GM19240 (cell line): ENCODE data around the gene KIAA1614.
"Not testable (repeated sequence)": the region's sequence is repeated elsewhere in the genome, so short reads cannot be mapped to it uniquely, and the experiment has no call there.

Experiments
- DNase-seq: peaks from one replicate; pipeline ENCODE4 v3.0.0; 2011; ENCODE audit warnings: low spot score; ENCODE audit not compliant: insufficient read length

KIAA1614 gene

GRCh38 chr1:180959620-180960019 is 46.9 kb downstream of the KIAA1614 start:
- not testable (repeated sequence) for DNase-seq

GRCh38 chr1:180961622-180962021 is 48.9 kb downstream of the KIAA1614 start:
- no peak for DNase-seq

GRCh38 chr1:180962178-180962577 is 49.5 kb downstream of the KIAA1614 start:
- no peak for DNase-seq

DNA sequence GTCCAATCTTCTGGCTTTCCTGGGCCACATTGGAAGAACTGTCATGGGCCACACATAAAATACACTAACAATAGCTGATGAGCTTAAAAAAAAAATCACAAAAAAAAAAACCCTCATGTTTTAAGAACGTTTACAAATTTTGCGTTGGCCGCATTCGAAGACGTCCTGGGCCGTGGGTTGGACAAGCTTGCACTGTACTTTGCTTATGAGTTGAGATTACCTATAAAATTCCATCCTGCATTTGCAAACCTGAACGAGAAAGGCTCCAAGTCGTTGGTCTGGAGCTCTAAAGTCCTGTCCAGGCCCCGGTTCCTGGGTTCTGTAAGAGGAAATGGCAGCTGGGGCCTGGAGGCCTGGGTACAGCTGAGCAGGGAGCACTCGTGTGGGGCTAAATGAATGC is 51.4 kb downstream of the KIAA1614 start:
- no peak for DNase-seq

DNA sequence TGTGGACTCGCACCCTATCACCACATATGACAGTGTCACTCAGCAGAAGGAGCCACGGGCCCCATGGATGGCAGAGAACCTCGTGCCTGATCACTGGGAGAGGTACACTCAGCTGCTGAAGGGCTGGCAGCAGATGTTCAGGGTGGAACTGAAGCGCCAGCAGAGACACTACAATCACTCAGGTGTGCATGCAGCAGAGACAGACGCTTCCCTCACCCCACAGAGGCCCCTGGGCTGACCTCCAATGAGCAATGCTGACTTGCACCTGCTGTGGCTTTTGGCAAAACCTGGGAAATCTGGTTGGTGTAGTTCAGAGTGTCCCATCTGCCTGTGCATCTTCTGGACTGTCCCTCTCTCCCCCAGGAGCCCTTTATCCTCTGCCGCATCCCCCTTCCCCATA is 51.9 kb downstream of the KIAA1614 start:
- DNase-seq = no peak

- DNase-seq = no peak
Observed at GRCh38 chr1:180966312-180966711, 53.6 kb downstream of the KIAA1614 start.

GRCh38 chr1:180966744-180967536 is 54.2 kb downstream of the KIAA1614 start:
- DNase-seq = no peak

DNA sequence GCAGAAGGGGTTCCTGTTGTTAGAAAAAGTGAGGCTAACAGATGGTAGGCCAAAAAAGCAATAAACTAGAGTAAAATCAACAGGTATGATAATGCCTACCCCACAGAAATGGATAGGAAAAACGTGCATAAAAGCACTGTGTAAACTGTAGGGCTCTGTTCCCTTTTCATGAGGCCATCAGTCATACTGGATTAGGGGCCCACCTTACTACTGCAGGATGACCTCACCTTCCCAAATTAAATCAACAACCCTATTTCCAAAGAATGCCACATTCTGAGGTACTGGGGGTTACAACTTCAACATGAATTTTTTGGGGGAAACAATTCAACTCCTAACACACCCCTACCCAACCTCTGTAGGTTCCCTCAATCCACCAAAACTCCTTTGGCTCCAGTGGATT is 54.9 kb downstream of the KIAA1614 start:
- no peak for DNase-seq

DNA sequence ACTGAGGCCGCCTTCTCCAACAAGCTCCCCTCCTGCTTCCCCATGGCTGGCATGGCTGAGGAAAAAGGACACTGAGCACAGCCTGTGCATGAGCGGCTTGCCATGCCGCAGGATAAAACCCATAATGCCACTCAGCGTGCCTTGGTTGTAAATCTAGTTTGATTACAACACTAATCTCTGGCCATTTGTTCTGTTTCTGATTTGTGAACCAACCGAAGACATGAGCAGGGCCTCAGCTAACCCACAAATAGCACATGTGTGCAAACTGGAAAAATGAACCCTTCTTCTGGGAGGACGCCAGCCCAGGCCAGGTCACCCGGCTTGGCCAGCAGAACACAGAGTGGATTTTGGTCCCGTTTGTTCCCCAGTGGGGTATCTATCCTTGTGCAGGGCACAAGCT is 56.1 kb downstream of the KIAA1614 start:
- DNase-seq = not testable (repeated sequence)

- no peak for DNase-seq
Observed at GRCh38 chr1:180969434-180969833, 56.7 kb downstream of the KIAA1614 start.

GRCh38 chr1:180970333-180971079 is 57.8 kb downstream of the KIAA1614 start:
- no peak for DNase-seq

- DNase-seq = no peak
Observed at GRCh38 chr1:180971273-180971997, 58.7 kb downstream of the KIAA1614 start.

- DNase-seq = no peak
Observed at GRCh38 chr1:180973369-180973768, 60.7 kb downstream of the KIAA1614 start.

GRCh38 chr1:180974236-180974635 is 61.5 kb downstream of the KIAA1614 start:
- DNase-seq = no peak

- DNase-seq = no peak
Observed at GRCh38 chr1:180975551-180975950, 62.9 kb downstream of the KIAA1614 start.

GRCh38 chr1:180976191-180976590 is 63.5 kb downstream of the KIAA1614 start:
- no peak for DNase-seq

DNA sequence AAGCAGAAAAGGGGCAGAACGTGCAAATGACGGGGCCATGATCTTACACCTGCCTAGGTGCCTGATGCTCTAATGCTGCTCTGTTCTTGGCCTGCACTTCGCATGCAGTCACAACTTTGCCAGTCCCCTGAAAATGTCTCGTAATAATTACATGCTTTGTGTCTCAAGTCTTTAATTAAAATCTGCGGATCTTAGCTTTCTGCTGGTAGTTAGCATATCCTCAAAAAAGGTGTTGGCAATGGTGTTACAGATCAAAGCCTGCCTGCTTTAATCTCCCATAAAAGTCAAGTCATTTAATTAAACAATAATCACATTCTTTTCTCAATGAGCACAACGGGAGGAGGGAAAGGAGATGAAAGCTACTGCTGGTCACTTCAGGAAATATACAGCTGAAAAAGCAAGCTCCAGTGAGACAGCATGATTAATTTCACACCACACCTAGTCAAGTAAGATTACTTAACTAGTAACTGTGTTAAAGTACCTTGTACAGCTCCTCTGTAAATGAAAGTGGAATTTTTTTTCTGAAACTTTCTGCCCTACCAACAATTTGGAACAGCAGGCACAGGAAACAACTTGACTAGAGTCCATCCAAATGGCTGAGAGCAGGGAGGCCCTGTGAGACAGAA is 64.1 kb downstream of the KIAA1614 start:
- DNase-seq = no peak

GRCh38 chr1:180981596-180982387 is 69.1 kb downstream of the KIAA1614 start:
- peak; percentile 43 for DNase-seq

GRCh38 chr1:180982422-180982821 is 69.7 kb downstream of the KIAA1614 start:
- DNase-seq = no peak

GRCh38 chr1:180988253-180988752 is 75.6 kb downstream of the KIAA1614 start:
- DNase-seq = no peak

- DNase-seq = no peak
Observed at GRCh38 chr1:180994262-180994661, 81.6 kb downstream of the KIAA1614 start.
